ENCODE data around the gene DRAP1.

Gene DRAP1

DNA sequence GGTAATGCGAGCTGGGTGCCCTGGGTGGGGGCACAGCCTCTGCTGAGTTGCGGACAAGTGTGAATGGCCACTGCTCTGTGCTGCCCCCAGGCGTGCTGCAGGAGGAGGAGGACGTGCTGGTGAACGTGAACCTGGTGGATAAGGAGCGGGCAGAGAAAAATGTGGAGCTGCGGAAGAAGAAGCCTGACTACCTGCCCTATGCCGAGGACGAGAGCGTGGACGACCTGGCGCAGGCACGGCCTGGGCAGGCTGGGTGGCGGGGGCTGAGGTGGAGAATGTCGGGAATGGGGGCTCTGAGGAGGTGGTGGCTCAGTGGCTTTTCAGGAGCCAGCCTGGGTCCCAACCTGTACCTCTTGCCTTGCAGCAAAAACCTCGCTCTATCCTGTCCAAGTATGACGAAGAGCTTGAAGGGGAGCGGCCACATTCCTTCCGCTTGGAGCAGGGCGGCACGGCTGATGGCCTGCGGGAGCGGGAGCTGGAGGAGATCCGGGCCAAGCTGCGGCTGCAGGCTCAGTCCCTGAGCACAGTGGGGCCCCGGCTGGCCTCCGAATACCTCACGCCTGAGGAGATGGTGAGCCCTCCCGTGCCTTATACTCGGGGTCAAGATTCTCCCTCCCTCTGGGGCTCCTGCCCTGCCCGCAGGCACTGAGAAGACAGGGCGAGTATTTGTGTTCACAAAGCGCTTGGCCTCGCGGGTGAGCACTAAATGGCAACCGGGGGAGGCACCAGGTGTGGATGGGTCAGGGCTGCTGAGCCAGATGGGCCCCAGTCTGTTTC lies 46.9 kb downstream of the DRAP1 start:
- peak; percentile 23 for DNase-seq

- DNase-seq, result peak; percentile 16
These were observed 48.2 kb downstream of the DRAP1 start for GRCh38 chr11:65967329-65967934.

GRCh38 chr11:65968600-65969482 lies 49.6 kb downstream of the DRAP1 start:
- peak; percentile 22 for DNase-seq
